Measurements from ENCODE around the gene DGKH. TPM values are rescaled to one million over a fixed set of nuclear protein-coding genes. Genes with fewer than 3 reads are reported as not detected.

Gene DGKH, protein sequence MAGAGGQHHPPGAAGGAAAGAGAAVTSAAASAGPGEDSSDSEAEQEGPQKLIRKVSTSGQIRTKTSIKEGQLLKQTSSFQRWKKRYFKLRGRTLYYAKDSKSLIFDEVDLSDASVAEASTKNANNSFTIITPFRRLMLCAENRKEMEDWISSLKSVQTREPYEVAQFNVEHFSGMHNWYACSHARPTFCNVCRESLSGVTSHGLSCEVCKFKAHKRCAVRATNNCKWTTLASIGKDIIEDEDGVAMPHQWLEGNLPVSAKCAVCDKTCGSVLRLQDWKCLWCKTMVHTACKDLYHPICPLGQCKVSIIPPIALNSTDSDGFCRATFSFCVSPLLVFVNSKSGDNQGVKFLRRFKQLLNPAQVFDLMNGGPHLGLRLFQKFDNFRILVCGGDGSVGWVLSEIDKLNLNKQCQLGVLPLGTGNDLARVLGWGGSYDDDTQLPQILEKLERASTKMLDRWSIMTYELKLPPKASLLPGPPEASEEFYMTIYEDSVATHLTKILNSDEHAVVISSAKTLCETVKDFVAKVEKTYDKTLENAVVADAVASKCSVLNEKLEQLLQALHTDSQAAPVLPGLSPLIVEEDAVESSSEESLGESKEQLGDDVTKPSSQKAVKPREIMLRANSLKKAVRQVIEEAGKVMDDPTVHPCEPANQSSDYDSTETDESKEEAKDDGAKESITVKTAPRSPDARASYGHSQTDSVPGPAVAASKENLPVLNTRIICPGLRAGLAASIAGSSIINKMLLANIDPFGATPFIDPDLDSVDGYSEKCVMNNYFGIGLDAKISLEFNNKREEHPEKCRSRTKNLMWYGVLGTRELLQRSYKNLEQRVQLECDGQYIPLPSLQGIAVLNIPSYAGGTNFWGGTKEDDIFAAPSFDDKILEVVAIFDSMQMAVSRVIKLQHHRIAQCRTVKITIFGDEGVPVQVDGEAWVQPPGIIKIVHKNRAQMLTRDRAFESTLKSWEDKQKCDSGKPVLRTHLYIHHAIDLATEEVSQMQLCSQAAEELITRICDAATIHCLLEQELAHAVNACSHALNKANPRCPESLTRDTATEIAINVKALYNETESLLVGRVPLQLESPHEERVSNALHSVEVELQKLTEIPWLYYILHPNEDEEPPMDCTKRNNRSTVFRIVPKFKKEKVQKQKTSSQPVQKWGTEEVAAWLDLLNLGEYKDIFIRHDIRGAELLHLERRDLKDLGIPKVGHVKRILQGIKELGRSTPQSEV
- total RNA-seq = 34.6 and 36.3 TPM in 2 replicates

DNA sequence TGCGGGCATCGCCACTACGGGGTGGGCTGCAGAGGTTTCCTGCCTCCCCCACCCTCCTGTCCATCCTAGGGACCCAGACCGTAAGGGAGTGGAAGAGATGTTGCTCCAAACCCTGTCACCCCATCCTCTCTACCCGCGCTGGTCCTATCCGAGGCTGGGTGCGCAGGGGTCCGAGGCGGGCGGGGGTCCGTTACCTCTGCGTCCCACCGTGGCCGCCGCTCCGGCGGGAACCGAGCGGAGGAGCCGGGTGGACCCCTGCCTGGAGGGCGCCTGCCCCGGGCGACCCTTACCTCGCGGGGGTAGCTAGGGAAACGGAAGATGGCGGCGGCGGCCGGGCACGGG is at the start of gene DGKH:
Gene DGKH, plus strand, starts transcription at position 307 of the 342 bp plus-strand sequence. CDS start 126 bp downstream, outside the sequence.

DNA sequence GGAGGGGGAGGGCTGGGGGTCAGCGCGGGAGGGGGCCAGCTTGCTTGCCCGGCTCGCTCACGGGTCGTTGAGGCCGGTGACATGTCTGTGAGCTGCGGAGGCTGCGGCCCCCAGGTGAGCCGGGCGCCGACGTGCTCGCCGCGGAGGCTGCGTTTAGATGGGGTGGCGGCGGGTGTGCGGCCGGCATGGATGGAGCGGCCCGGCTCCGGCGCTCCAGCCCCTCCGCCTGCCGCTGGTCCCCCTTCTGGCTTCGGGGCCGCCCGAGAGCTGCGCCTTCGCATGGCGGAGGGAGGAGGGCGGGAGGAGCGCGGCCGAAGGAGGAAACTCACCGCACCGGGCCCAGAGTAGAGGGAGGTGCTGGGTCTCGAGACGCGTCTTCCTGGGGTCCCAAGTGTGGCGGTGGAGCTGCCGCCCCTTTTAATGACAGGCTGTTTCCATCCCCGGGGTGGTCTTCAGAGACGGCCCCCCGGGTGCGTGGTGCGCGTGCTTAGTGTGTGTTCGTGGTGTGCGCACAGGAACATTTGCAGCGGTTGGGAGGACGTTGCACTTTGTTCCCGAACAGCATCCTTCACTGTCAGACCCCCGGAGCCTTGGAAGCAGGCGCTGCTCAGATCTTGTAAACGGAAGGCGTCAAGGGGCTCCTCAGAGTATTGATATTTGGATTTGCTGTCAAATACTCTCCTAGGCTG is 223.8 kb downstream of the DGKH start, which contains the start of gene AKAP11:
Gene AKAP11, plus strand, starts transcription at position 38 of the 689 bp plus-strand sequence. CDS start 14,197 bp downstream, outside the sequence.

Small RNAs within 50 kb of the gene (small RNA-seq; reads per million reads assigned to genes)
- gene RPS28P8 = not detected

Other genes starting within 250 kb of the DGKH start
- gene VWA8, start 87.5 kb upstream of the DGKH start, total RNA-seq = 23.8 and 25.2 TPM in 2 replicates
- 34.0 and 42.4 TPM in 2 replicates for gene AKAP11, start 223.5 kb downstream of the DGKH start, total RNA-seq